Hypothalamus (tissue), 51 donors: ENCODE data around the gene PNPLA2.

Source experiments
- DNase-seq, 51 donors: peaks; one replicate each; lab custom pipeline; 2025; lab: John Stamatoyannopoulos, UW

Gene PNPLA2

DNA sequence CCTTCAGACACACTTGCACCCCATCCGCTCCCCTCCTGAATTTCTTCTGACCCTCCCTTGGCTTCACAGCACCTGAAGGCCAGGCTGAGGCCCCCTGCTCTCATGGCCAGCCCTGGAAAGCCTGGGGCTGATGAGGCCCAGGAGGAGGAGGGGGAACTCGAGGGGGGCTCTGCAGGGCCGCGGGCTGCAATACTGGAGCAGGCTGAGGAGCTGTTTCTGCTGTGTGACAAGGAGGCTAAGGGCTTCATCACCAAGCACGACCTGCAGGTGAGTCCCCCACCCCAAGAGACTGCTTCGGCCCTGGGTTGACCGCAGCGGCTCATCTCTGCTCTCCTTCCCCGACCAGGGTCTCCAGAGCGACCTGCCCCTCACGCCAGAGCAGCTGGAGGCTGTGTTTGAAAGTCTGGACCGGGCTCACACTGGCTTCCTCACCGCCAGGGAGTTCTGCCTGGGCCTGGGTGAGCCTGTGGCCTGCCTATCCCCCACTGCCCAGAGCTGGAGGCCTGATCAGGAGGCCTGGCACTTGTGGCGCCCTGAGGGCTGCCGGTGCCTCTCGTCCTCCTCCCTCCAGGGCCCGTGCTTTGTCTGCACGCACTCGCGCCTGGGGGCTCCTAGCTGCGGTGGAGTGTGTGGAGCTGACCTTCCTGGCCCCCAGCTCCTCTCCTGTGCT lies 9.9 kb downstream of the PNPLA2 start:
- no peak for DNase-seq

DNA sequence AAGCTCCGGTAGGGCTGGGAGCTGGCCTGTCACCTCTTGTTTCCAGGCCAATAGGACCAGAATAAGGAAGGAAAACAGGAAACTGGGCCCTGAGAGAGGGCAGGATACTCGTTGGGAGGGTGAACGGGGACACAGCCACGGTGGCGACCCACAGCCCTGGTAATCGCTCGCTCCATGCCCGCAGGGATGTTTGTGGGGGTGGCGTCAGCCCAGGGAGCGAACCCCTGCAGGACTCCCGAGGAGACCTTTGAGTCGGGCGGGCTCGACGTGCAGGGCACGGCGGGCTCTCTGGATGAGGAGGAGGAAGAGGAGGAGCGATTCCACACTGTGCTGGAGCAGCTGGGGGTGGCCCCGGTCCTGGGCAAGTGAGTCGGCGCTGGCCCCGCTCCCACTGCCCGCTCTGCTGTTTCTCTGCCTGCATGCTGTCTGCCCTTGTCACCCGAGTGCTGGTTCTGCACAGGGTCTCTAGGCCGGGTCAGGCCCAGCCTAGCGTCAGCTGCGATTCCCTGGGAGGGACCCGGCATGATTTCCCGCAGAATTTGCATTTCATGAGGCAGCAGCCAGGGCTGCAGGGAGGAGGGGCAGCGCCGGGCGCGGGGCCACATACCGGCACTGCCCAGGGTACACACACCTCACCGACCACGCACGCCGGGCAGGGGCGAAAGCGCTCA lies 10.6 kb downstream of the PNPLA2 start:
- no peak for DNase-seq

DNA sequence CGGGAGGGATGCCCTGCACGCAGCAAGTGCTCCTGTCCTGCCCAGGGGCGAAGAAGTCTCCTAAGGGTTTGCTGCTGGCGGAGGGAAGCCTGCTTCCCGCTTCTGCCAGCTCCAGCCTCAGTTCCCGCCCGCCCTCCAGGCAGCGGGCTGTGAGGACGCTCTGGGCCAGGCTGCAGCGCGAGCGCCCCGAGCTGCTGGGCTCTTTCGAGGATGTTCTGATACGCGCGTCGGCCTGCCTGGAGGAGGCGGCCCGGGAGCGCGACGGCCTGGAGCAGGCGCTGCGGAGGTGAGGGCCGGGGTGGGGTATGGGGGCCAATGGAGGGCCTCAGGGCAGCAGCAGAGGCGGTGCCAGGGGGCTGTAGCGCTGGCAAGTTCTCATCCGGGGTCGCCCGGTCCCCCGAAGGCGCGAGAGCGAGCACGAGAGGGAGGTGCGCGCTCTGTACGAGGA lies 11.2 kb downstream of the PNPLA2 start:
- DNase-seq: no peak

DNA sequence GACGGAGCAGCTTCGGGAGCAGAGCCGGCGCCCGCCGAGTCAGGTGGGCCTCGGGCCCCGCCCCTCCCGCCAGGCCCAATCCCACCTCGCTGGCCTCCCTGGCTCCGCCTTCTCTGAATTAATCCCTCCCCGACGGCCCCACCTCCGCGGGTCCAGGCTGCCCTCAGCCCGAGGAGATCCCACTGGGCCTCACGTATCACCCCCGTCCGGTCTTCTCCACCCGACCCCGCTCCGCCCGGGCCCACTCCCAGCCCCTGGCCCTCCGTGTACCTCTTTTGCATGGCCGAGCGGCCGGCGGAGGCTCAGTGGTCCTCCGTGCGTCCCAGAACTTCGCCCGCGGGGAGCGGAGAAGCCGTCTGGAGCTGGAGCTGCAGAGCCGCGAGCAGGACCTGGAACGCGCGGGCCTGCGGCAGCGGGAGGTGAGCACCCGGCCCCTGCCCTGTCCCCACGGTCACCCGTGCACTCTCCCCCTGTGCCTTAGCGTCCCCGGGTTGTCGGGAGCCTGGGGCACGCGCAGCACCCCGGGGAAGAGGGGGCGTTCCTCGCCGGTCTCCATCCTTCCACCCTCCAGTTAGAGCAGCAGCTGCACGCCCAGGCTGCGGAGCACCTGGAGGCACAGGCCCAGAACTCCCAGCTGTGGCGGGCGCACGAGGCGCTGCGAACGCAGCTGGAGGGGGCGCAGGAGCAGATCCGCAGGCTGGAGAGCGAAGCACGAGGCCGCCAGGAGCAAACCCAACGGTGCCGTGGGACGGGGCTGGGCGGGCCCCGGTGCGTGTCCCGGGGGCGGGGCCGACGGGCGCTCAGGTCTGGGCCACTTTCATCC lies 11.8 kb downstream of the PNPLA2 start:
- DNase-seq: peak in 16 of 51 donors; percentile 14 to 63 (median 46)

DNA sequence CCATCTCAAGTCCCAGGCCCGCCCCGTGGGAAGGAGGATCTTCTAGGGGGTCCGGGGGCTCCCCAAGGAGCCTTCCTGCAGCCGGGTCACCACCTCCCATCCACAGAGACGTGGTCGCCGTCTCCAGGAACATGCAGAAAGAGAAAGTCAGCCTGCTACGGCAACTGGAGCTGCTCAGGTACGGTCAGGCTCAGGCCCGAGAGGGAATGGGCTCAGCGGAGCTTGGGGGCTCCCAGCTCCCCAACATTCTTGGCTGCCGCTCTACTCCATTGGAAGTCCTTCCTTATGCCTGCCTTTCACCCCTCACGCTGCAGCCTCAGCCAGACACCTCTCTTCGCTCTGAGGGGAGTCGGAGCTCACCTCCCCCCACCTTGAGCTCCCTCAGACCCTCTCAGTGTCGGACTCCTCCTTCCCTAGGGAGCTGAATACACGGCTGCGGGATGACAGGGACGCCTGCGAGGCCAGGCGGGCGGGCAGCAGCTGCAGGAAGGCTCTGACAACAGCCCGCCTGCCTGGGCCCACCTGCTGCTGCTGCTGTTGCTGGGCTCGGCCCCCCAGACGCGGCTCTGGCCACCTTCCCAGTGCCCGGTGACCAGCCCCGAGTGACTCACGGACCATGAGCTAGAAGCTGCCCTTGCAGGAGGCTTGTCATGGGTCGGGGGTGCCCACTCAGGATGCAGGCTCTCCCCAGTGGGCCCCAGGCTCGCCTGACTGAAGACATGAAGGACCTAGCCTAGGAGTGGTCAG lies 12.6 kb downstream of the PNPLA2 start:
- no peak for DNase-seq

DNA sequence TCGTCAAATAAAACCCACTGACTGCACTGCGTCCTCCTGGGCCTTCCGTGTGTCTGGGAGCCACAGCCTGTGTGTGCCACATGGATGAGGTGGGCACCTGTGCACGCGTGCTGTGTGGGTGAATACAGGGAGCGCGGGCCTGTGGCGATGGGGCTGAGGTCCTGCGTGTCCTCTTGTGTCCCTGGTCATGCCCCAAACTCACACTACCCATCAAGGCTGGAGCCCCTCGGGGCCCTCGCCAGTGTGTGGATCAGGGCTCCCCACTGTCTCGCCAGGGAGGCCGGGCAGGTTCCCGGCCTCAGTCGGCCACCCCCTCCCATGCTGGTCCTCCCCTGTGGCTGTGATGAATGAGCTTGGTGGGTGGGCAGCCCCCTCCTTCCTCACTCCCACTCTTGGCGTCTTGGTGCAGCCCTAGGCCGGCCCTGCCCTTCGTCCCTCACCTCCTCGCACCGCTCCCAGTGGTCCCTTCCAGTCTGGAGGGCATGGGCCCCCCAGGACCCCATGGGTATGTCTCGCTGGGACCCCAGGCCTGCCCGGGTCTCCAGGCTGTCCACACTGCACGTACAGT lies 13.3 kb downstream of the PNPLA2 start:
- no peak for DNase-seq

GRCh38 chr11:832529-833113 lies 13.9 kb downstream of the PNPLA2 start, which contains the start of gene CD151:
TSS of gene CD151 (plus strand) at chr11:832952. CDS start at chr11:836070, 3,118 bp downstream.
- peak in 4 of 51 donors; percentile 10 to 46 (median 42) for DNase-seq

GRCh38 chr11:833114-833791 lies 14.5 kb downstream of the PNPLA2 start:
- peak in 5 of 51 donors; percentile 6 to 46 (median 39) for DNase-seq

GRCh38 chr11:833849-834311 lies 15.2 kb downstream of the PNPLA2 start:
- no peak for DNase-seq

DNA sequence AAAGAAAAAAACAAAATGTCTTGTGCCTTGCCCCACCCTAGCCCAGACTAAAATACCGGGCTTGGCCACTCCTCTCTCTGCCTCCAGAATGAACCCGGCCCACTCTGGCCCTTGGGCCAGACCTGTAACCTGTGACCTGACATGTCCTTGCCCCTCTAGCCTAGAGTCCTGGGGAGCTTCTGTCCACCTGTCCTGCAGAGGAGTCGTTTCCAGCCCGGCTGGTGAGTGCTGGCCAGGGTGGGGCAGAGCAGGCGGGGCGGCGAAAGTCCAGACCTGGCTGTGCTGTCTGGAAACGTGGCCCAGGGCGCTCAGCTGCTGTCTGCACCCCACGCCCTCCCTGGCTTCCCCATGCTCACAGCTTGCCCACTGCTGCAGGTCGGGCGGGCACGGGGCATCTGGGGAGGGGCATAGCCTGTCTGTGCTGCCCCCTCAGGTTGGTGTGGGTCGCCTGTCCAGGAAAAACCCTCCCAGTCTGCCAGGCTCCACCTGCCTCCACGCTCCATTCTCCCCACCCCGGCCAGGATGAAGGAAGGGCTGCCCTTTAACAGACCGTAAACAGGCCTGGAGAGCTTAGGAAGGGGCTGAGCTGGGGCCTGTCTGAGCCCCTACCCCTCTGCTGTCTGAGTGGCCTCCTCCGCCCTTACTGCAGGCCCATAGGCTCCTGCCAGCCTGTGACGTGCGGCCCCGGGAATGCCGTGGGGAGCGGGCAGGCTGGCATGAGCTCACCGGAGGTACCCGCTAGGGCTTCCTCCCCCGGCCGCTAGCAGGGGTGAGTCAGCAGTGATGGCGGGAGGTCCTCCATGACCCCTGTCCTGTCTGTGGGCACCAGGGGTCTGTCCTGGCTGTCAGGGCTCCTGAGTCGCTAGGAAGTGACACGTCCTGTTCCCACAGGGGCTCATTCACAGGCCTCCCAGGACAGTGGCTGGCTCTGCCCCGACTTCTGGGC lies 15.9 kb downstream of the PNPLA2 start:
- DNase-seq: peak in 14 of 51 donors; percentile 21 to 74 (median 42)

GRCh38 chr11:836274-836673 lies 17.6 kb downstream of the PNPLA2 start:
- no peak for DNase-seq

DNA sequence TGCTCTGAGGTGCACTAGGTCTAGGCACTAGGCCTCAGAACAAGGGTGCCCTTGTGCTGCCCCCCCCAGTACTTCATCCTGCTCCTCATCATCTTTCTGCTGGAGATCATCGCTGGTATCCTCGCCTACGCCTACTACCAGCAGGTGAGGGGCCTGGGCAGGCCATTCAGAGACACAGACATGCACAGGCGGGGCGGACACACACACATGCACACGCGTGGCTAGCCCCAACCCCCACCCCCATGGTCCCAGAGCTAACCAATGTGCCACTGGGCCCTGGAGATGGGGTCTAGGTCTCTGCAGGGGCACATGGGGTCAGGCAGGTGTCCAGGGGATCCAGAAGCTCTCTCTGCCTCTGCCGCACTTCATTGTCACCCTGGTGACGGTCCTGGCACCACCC lies 18.0 kb downstream of the PNPLA2 start:
- DNase-seq: no peak

DNA sequence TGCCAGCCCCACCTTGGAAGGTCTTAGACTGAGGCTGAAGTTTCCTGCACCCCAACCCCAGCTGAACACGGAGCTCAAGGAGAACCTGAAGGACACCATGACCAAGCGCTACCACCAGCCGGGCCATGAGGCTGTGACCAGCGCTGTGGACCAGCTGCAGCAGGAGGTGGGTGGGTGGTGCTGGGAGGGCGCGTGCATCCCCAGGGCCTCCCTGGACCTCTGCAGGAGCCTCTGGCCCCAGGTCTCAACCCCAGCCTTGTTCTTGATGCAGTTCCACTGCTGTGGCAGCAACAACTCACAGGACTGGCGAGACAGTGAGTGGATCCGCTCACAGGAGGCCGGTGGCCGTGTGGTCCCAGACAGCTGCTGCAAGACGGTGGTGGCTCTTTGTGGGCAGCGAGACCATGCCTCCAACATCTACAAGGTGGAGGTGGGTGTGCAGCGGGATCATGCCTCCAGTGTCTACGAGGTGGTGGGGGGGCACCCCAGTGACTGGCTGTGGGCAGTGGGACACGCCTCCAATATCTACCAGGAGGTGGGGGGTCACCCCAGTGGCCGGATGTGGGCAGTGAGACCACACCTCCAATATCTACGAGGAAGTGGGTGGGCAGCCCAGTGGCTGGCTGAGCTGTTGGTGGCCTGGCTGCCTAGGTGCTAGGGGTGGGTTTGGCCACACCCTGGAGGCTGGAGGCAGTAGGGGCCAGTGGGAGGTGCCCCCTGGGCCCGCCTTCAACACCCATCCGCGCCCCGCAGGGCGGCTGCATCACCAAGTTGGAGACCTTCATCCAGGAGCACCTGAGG lies 18.7 kb downstream of the PNPLA2 start:
- DNase-seq: no peak

- no peak for DNase-seq
Measured at GRCh38 chr11:837990-838307, 19.2 kb downstream of the PNPLA2 start.

- DNase-seq: no peak
Measured at GRCh38 chr11:838441-839279, 19.9 kb downstream of the PNPLA2 start.

DNA sequence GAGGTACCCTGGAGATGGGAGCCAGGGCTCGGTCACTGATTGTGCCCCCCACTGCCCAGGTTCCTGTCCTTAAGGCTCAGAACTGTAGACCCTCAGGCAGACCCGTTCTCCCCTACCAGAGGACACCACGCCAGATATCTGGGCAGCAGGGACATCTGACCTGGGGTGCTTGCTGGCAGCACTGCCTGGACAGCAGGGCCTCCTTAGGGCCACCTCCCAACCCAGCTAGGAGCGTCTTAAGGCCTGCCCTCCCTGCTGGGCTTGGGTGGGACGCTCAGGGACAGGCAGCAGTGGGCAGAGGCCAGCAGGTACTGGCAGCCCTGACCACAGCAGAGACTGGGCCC lies 20.5 kb downstream of the PNPLA2 start:
- no peak for DNase-seq
